T-helper 2 cell treated with Interferon-gamma antibody and Interleukin-4, amounts not matched to agents 100 ng/mL and 5 ng/mL, for 36 hours (primary cell): ENCODE data around the gene REEP6. TPM values are rescaled to one million over a fixed set of nuclear protein-coding genes. Genes with fewer than 3 reads are reported as not detected.

ENCODE experiments used
- intact Hi-C: fragments of 100-400 bp; cut with micrococcal nuclease; formaldehyde crosslinking; loops from one replicate; pipeline ENCODE4 v1.15.1; 2023
- total RNA-seq: library from RNA; stranded (reverse); gene quantifications from 2 replicates; pipeline ENCODE4 v1.2.3, GENCODE V29; 2022

REEP6 gene
- total RNA-seq, 1 donor from 2014 or later, result 1.7 TPM

- intact Hi-C loops, result no loop called here
Observed at GRCh38 chr19:1503925-1504773, 13.2 kb downstream of the REEP6 start.

GRCh38 chr19:1505012-1505411 lies 14.0 kb downstream of the REEP6 start:
- intact Hi-C loops, result no loop called here

GRCh38 chr19:1505991-1506881 lies 15.3 kb downstream of the REEP6 start:
- intact Hi-C loops, result no loop called here

GRCh38 chr19:1507192-1507660 lies 16.2 kb downstream of the REEP6 start:
- intact Hi-C loops, result no loop called here

GRCh38 chr19:1507763-1508506 lies 17.0 kb downstream of the REEP6 start:
- intact Hi-C loops, result no loop called here

- intact Hi-C loops, result no loop called here
Observed at GRCh38 chr19:1508507-1508856, 17.5 kb downstream of the REEP6 start.

GRCh38 chr19:1509602-1510441 lies 18.8 kb downstream of the REEP6 start:
- intact Hi-C loops, result loop anchor here (5.0 kb wide), 2 partner anchors 38 to 233 kb away; partner anchors contain the start of gene FAM174C

GRCh38 chr19:1510442-1510806 lies 19.4 kb downstream of the REEP6 start:
- intact Hi-C loops, result loop anchor here (5.0 kb wide), 2 partner anchors 38 to 233 kb away; partner anchors contain the start of gene FAM174C

- intact Hi-C loops, result loop anchor here (5.0 kb wide), 2 partner anchors 39 to 234 kb away; partner anchors contain the start of gene FAM174C
Observed at GRCh38 chr19:1510807-1511206, 19.8 kb downstream of the REEP6 start.

GRCh38 chr19:1511318-1512317 lies 20.6 kb downstream of the REEP6 start:
- intact Hi-C loops, result loop anchor here (2.0 to 5.0 kb wide), 3 partner anchors 39 to 234 kb away; partner anchors contain the start of genes FAM174C and RPS15

- intact Hi-C loops, result loop anchor here (1.0 to 5.0 kb wide), 4 partner anchors 23 to 236 kb away; partner anchors contain the start of genes FAM174C, PCSK4 and RPS15
Observed at GRCh38 chr19:1512671-1513498, 21.9 kb downstream of the REEP6 start, which contains the start of gene ADAMTSL5. TSS of gene ADAMTSL5 (minus strand) at chr19:1513019. CDS start at chr19:1510943, 2,076 bp downstream.

- intact Hi-C loops, result loop anchor here (1.0 to 5.0 kb wide), 4 partner anchors 23 to 236 kb away; partner anchors contain the start of genes FAM174C, PCSK4 and RPS15
Observed at GRCh38 chr19:1513499-1514294, 22.7 kb downstream of the REEP6 start.

- intact Hi-C loops, result loop anchor here (5.0 kb wide), 2 partner anchors 42 to 237 kb away; partner anchors contain the start of gene FAM174C
Observed at GRCh38 chr19:1514295-1514661, 23.3 kb downstream of the REEP6 start.

- intact Hi-C loops, result loop anchor here (5.0 kb wide), 2 partner anchors 43 to 238 kb away; partner anchors contain the start of gene FAM174C
Observed at GRCh38 chr19:1514986-1515721, 24.2 kb downstream of the REEP6 start.

GRCh38 chr19:1516395-1516753 lies 25.4 kb downstream of the REEP6 start:
- intact Hi-C loops, result no loop called here

- intact Hi-C loops, result no loop called here
Observed at GRCh38 chr19:1518471-1518870, 27.5 kb downstream of the REEP6 start.
